NAMALWA (cell line): ENCODE data around the gene FBH1.
A peak's percentile ranks its signal among the peaks of the same experiment; 100 is the strongest.
"Not testable (repeated sequence)": the region's sequence is repeated elsewhere in the genome, so short reads cannot be mapped to it uniquely, and the experiment has no call there.

Source experiments
- DNase-seq: peaks from one replicate; pipeline ENCODE4 v3.0.0-alpha.2; 2015; ENCODE audit warnings: low spot score

FBH1 gene

DNA sequence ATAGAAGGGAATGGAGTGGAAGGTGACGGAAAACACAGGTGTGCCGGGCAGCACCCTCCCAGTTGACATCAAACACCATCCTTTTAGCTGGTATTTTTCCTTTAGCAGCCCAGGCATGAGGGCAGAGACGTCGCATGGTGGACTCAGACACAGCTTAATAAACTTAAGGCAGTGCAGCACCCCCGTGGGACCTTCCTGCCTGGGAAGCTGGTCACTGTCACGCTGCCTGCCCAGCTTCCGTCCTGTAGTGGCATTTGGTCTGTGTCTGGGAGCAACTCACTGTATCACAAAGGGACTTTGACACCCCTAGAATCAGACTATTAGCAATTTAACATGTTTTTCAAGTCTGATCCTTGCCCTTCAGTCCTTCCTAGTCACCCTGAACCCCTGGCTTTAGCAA, 51.5 kb downstream of the FBH1 start:
- DNase-seq: no peak

DNA sequence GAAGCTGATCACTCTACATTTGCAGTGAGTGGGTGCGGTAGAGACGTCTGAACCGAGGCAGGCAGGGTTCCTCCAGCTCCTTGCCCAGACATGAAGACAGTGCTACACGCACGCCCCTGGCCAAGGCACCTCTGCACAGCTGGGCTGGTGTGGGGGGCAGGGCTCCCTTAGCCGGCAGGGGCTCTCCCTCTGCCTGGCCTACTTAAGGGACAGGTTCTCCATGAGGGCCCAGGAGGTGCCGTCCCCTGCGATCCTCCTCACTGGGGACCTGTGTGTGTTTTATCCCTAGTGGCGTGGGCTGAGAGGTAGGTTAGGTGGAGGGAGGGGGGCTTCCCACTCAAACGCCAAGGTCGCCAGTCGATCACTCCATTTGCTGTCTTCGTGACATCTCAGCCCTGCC, 52.0 kb downstream of the FBH1 start:
- DNase-seq: no peak

DNA sequence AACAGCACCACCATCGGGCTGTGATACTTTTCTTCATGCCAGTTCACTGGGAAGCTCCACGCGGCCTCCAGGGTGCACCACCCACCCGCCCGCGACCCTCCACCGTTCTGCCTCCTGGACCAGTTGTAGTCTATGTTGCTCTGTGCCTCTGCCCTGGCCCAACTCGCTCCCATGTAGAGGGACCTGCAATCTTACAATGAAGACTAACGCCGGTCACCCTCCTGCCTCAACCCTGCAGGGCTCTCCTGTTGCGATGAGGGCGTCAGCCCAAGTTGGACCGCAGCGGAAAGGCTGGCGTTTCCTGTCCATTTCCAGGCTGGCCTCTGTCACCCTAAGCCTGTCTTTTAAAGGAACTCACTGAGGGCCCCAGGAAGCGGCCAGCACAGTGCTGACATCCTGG, 52.4 kb downstream of the FBH1 start:
- DNase-seq: no peak

DNA sequence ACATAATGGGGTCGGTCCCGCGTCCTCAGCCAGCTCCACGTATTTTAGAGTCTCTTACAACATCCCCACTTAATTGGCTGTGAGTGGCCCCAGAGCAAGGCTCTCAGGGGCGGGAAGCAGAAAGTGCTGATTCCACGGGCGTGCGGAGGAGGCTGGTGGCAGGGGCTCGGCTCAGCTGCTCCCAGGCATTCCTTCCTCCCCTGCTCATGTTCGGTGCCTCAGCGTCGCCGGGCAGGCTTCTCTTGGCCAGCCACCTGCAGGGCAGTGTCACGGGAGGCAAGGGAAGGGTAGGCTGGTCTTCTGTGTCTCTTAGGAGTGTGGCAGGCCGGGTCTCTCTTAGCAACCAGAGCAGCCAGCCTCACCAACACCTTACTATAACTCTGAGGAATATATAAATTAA, 53.5 kb downstream of the FBH1 start:
- no peak for DNase-seq

DNA sequence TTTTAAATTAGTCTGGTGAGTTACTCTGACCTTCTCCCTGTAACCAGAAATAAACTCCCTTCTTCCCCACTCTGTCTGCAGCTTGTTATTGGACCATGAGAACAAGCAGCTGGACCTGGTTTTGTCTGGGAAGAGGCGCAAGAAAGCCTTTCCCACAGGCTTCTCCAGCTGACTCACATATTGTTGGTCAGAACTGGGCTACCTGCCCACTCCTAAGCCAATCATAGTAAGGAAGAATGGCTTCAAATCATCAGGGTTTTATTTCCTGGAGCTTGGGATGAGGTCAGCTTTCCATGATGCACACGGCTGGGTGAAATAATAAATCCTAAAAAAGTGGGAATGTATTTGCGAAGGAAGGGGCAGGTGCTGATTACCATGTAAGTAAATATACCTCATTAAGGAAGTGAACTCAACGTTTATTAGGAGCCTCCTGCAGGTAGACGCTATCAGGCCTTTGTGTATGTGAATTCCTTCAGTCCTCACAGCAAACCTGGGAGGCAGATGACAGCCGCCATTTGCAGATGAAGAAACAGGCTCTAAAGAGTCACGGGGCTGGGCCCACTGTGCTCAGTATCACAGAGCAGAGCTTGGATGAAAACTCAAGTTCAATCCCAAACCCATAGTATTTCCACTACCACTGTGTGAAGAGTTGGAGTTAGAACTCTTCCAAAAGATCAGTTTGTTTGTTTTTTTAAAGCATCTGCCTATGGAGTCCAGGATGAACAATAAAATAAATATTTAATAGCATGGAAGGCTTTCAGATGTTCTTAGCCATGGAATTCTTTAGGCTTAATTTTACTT, 54.5 kb downstream of the FBH1 start:
- DNase-seq: no peak

DNA sequence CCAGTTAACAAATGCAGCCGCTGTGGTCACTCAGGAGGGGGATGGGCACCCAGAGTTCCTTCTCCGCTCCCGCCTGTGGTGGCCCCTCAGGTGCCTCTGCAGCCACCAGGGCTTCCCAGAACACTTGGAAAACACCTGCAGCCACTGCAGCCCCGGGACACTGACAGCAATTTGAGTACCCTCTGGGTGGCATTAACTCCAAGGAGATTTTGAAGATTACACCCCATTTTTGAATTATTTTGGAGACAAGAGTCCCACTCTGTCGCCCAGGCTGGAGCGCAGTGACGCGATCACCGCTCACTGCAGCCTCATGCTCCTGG, 55.1 kb downstream of the FBH1 start:
- no peak for DNase-seq

DNA sequence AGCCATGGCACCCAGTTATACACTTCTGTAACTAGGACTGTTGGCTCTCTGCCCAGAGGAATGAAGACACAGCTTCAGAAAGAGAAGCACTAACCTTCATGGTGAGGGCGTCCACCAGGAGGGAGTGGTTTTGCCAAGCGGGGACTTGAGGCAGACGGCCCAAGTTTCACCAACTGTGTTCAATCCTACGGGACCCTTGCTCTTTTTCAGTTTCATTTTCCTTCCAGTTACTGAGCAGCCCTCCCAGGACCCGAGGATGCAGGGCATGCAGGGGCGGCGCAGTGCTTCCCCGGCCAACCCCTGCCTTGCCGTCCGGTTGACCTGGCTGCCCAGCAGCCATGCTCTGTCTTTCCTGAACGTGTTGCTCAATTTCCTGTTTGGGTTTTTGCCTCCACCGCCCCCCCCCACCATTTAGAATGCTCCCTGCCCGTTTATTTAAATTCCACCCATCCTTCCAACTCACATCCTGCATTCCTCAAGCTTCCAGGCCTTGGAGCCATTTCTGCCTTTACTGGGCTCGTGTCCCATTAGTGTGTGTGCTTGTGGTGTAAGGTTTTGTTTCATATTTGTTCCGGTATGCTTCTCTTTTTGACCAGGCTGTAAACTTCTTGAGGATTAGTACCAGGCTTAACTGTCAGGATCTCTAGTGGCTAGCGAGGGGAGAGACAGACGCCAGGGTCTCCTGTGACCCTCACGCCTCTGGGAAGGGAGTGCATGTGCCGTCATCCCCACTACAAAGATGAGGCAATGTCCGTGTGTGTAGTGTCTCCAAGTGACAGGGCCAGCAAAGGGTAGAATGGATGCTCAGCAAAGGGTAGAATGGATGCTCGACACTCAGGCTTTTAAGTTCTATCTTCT, 55.7 kb downstream of the FBH1 start:
- DNase-seq: no peak

DNA sequence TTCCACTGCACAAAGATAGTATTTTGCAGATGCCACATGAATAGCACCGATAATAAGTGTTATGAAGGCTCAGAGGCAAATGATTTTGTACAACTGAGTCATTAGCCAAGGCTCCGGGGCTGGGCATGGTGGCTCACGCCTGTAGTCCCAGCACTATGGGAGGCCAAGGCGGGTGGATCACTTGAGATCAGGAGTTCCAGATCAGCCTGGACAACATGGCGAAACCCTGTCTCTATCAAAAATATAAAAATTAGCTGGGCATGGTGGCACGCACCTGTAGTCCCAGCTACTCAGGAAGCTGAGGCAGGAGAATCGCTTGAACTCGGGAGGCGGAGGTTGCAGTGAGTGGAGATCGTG, 56.4 kb downstream of the FBH1 start:
- DNase-seq: not testable (repeated sequence)

DNA sequence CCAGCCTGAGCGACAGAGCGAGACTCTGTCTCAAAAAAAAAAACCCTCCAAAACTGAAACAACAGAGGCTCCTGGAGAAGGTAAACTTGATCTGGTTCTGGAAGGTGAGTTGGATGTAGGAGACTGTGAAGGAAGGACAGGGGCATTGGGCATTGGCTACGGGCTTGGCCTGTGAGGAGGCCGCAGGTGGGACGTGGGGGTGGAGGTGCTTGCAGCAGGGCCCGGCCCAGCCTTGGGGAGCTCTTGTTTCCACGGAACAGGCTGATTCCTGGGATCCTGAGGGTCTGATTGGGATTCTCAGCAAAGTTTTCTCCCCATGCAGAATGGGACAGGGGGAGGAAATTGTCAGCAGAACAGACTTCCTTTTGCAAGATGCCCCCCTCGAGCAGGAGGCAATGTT, 56.7 kb downstream of the FBH1 start:
- no peak for DNase-seq

DNA sequence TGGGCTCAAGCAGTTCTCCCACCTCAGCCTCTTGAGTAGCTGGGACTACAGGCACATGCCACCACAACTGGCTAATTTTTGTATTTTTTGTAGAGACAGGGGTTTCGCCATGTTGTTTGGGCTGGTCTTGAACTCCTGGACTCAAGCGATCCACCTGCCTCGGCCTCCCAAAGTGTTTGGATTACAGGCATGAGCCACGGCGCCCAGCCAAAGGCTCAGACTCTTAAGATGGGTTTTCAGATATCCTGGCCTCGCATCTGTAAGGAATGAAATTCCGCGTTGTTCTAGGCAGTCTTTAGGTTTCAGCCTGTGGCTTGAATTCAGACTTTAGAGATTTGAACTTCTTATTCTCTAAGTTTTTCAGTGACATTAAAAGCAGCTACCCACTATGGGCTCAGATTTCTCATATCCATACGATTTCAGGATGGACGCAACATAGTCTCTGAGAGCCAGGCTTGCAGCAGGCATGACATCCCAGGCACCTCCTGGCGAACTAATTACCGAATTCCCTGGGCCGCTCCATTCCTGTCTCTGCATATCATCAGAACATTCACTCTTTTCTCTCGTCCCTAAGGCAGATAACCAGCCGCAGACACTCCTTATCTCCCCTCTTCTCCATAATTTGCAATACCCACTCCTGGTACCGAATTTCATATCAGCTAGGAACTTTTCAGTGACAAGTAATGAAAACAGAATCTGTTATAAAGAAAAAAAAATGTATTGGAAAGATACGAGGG, 57.6 kb downstream of the FBH1 start:
- DNase-seq: no peak

DNA sequence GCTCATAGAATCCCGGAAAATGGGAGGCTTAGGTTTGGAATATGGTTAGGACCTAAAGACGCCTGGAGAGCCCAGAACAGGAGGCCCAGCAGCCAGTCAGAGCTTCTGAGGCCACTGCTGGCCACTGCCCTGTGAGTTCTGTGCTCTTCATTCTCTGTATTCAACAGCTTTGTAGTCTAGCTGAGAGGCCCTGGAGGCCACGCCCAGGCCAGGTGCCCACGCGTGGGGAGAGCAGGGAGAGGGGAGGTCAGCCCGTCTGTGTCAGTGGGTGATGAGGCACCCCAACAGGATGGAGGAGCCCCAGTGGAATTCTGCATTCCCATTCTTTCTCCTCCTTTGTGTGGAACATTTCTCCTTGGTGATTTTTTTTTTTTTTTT, 58.2 kb downstream of the FBH1 start:
- no peak for DNase-seq

DNA sequence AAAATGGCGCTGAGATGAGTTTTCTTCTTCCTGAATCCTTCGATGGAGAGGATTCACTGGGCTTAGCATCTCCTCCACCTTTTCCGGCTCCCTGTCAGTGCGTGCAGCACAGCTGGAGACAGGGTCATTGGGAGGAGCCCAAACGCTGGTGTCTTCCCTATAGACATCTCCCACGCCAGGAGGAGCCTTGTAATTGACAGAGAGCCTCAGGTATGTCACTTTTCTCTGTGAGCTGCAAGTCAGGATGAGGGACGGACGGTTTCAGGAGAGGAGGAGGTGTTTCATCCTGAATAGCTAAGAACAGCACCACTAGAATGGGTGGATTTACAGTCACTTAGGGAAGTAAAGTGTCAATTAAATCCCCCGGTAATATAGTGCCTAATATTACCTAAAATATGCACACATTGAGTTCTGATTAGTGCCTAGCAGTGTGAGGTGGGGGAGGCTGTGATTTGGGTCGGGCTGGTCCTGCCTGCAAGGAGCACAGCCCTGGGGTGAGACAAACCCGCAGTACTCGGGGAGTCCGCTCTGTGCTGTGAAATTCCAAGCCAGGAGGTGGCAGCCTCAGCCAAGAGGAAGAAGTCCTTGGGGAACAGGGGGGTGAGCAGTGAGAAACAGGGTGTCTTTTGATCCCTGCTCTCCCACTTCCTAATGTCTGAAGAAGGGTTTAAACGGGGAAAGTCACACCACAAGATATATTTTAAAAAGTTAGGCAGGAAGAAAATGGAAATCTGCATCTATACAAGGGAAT, 59.1 kb downstream of the FBH1 start:
- DNase-seq: peak; percentile 15

DNA sequence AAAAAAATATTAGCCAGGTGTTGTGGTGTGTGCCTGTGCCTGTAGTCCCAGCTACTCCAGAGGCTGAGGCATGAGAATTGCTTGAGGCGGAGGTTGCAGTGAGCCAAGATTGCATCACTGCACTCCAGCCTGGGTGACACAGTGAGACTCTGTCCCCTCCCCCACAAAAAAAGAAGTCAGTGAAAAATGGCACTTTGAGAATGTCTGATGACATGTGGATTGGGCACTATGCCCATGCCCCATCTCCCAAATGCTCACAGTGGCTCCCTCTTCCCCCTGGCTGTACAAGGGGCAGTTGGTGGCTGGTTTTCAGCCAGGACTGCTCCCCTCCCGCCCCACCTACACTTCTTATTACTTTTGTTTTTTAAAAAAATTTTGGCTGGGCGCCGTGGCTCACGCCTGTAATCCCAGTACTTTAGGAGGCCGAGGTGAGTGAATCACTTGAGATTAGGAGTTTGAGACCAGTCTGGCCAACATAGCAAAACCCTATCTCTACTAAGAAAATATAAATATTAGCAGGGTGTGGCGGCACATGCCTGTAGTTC, 61.2 kb downstream of the FBH1 start:
- DNase-seq: no peak

DNA sequence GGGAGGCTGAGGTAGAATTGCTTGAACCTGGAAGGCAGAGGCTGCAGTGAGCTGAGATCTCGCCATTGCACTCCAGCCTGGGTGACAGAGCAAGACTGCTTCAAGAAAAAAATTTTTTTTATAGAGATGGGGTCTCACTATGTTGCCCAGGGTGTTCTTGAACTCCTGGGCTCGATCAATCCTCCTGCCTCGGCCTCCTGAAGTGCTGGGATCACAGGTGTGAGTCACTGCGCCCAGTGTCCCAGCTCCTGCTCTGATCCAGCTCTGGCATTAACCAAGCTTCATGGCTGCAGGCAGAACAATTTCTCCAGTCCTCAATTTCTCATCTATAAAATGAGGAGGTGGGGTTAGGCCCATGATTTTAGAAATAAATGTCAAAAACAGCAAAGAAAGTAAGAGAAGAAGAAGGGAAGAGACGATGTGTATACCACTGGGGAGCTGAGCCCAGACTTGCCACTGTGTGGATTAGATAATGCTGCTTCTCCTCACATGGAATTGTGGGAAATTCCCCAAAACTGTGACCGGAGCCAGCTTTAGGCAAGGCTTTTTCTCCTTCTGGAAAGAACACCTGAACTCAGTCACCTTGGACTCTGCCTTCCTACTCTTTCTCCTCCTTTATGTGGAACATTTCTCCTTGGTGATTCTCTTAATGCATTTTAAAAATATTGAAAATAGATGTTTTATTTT, 61.8 kb downstream of the FBH1 start:
- DNase-seq: no peak

DNA sequence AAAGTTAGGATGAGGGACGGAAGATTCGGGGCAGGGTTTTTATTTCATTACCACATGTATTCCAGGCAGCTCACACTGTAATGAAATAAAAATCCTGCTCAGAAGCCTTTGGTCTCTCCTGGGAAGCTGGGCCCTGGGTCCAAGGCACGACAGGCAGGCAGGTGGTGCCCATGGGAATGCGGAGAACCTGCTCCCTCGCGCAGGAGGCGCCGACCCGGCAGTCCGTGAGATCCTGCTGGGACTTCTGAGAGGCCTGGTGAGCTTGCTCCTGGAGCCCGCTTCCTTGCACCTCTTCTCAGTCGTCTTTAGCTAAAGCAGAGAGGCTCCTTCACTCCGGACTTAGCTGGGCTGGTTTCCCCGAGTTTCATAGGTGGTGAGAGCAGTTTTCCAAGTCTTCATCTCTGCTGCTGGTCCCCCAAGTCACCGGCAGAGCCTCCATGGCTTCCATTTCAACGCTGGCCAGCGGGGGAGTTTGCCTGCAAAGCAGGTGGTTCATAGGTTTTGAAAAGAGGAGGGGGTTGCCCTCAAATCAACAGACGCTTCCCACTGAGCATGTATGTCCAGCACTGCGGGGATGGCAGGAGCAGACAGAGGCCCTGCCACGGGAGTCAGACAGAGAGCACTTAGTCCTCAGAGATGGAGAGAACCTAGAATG, 62.8 kb downstream of the FBH1 start:
- no peak for DNase-seq

DNA sequence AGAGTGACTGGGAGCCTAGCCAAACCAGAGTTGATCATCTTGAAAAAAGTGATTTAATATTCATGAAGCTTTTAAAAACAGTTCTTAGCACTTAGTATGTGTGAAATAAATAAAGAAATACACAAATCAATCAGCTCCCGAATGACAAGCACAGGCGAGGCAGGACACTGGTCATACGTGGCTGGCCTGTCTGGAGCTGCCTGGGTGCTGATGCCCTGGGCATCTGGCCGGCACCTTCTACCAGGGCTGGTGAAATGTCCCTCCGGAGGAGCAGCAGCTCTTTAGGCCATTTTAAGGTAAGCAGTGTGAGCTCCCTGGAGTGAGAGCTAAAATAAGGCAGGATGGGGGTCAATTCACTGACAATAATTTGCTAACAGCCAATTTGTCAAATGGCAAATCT, 63.6 kb downstream of the FBH1 start:
- no peak for DNase-seq

DNA sequence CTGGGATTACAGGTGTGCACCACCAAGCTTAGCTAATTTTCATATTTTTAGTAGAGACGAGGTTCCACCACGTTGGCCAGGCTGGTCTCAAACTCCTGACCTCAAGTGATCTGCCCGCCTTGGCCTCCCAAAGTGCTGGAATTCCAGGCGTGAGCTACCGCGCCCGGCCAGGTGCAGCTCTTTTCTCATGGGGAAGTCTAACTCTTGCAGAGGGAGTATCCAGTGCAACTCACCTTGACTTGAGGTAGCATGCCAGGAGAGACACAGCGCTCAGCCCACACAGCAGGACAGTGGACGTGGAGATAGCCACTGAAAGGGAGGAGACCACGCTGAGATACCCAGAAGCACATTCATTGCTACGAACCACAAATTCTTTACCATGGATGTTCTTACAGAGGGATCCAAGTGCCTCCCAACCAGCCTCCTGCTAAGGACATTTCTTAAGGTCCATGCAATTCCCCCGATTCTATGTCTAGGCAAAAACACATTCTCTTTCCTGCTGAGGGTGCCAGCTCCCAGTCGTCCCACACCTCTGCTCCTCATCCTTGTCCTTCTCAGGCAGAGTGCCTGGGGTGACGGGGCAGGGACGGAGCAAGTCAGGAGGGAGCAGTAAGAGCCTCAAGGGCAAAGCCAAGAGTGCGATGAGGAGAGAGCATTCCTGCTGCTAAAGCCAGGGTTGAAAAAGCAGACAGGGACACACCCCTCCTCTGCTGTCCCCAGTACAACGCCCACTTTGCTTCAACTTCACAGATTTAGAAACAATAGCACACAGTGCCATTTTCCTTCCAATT, 66.3 kb downstream of the FBH1 start:
- no peak for DNase-seq

DNA sequence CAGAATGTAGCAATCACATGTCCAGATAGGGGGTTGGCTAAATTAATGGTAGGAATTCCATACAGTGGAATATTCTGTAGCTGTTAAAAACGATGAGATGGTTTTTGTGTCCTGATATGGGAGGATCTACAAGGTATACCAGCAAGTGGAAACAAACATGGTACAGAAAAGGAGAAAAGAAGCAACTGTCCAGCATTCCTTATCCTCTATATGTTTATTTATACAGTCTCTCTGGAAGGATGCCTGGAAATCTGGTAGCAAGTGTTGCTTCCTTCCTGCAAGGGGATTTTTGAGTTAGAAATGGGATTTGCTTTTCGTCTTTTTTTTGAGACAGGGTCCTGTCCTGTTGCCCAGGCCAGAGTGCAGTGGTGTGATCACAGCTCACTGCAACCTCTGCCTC, 68.0 kb downstream of the FBH1 start:
- no peak for DNase-seq

DNA sequence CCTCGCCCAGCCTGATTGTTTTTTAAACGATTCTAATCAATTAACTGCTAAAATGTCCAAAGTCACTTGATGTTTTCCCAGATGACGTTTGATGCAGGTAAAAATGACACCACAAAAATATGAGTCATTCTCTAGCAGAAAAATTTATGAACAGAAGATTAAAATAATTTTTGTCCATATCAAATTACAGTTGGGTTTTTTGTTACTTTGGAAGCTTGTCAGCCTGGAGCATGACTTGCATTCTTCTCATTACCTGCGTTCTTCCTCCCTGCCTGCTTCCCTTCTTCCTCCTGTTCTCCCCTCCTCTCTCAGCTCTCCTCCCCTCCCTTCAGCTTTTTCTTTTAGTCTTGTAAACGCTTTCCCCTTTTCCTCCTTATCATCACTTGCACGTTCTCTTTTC, 68.6 kb downstream of the FBH1 start:
- no peak for DNase-seq

DNA sequence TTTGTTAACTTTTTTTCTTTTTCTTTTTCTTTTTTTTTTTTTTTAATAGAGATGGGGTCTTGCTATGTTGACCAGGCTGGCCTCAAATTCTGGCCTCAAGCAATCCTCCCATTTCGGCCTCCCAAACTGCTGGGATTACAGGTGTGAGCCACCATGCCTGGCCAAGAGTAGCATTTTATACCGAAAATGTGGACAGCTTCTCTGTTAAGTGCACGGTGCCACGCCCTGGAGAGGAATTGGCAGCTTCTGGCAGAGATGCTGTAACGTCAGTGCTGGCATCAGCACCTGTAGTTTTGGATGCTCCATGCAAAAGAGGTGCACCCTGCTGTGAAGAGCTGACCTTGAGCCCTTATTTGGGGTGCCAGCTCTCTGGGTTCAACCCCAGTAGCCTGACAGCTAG, 69.1 kb downstream of the FBH1 start:
- DNase-seq: no peak
